Activated CD8-positive, alpha-beta T cell treated with anti-CD3 and anti-CD28 coated beads for 36 hours (primary cell): ENCODE measurements around the gene MYEOV. TPM values are rescaled to one million over a fixed set of nuclear protein-coding genes. Genes with fewer than 3 reads are reported as not detected.

Experiments used
- ATAC-seq: fragments of 200-7000 bp; cut with Tn5 transposase; one replicate; pipeline ENCODE4 v1.10.0; 2021; ENCODE audit warnings: mild to moderate bottlenecking, moderate library complexity
- CTCF ChIA-PET: fragments of 350-600 bp; sonication (Branson Sonifier 250); formaldehyde crosslinking; loops from one replicate; lab custom pipeline; 2021; ENCODE audit warnings: antibody characterized with exemption; lab: Charles Lee
- POLR2A ChIA-PET: fragments of 350-600 bp; sonication (Branson Sonifier 250); formaldehyde crosslinking; loops from one replicate; lab custom pipeline; 2021; ENCODE audit warnings: antibody characterized with exemption; lab: Charles Lee
- DNase-seq: peaks from one replicate; pipeline ENCODE4 v3.0.0-alpha.2; 2020
- H3K27ac Mint-ChIP-seq: one replicate; pipeline ENCODE4 v1.8.0; 2021; ENCODE audit warnings: mild to moderate bottlenecking, mixed read lengths
- H3K27me3 Mint-ChIP-seq: one replicate; pipeline ENCODE4 v1.8.0; 2021; ENCODE audit warnings: mixed read lengths
- H3K36me3 Mint-ChIP-seq: one replicate; pipeline ENCODE4 v1.8.0; 2021; ENCODE audit warnings: low read depth, mixed read lengths
- H3K4me1 Mint-ChIP-seq: one replicate; pipeline ENCODE4 v1.8.0; 2021; ENCODE audit warnings: low read depth, mixed read lengths
- H3K4me3 Mint-ChIP-seq: one replicate; pipeline ENCODE4 v1.8.0; 2021; ENCODE audit warnings: mild to moderate bottlenecking, moderate library complexity, mixed read lengths
- H3K9me3 Mint-ChIP-seq: one replicate; pipeline ENCODE4 v1.8.0; 2021; ENCODE audit warnings: mixed read lengths
- intact Hi-C: fragments of 100-400 bp; cut with micrococcal nuclease; formaldehyde crosslinking; loops from one replicate; pipeline ENCODE4 v1.10.0; 2022
- total RNA-seq, 2 experiments: library from RNA; stranded (reverse); gene quantifications; one replicate each; pipeline ENCODE4 v1.2.3, GENCODE V29; 2021
- TF ChIP-seq, protein P1 (sequence below): fragments of 200-600 bp; IDR thresholded peaks from one replicate; pipeline ENCODE4 v1.8.0; 2022; ENCODE audit warnings: antibody characterized with exemption, mild to moderate bottlenecking

Gene MYEOV
- total RNA-seq, 2 experiments from 2014 or later, result not detected

- Mint-ChIP-seq H3K36me3 (no peaks in the 10 kb centered on the region), H3K4me1 (no peaks in the 10 kb centered on the region), H3K9me3 (peaks cover 3% of the 10 kb centered on the region), H3K4me3 (no peak overlapping the region), H3K27ac (no peak overlapping the region), H3K27me3 (no peaks in the 10 kb centered on the region)
- TF ChIP-seq, protein P1, sequence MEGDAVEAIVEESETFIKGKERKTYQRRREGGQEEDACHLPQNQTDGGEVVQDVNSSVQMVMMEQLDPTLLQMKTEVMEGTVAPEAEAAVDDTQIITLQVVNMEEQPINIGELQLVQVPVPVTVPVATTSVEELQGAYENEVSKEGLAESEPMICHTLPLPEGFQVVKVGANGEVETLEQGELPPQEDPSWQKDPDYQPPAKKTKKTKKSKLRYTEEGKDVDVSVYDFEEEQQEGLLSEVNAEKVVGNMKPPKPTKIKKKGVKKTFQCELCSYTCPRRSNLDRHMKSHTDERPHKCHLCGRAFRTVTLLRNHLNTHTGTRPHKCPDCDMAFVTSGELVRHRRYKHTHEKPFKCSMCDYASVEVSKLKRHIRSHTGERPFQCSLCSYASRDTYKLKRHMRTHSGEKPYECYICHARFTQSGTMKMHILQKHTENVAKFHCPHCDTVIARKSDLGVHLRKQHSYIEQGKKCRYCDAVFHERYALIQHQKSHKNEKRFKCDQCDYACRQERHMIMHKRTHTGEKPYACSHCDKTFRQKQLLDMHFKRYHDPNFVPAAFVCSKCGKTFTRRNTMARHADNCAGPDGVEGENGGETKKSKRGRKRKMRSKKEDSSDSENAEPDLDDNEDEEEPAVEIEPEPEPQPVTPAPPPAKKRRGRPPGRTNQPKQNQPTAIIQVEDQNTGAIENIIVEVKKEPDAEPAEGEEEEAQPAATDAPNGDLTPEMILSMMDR, result no peak
- DNase-seq (no peak), ATAC-seq (no peak)
- ChIA-PET CTCF (no interaction called here), POLR2A (interaction anchor here (1.1 kb wide), 1 partner anchor 16 kb away, joined by 3 read pairs; no protein-coding TSS in a partner anchor)
- intact Hi-C loops, result no loop called here
Observed at GRCh38 chr11:69327741-69328191, 33.8 kb downstream of the MYEOV start.

DNA sequence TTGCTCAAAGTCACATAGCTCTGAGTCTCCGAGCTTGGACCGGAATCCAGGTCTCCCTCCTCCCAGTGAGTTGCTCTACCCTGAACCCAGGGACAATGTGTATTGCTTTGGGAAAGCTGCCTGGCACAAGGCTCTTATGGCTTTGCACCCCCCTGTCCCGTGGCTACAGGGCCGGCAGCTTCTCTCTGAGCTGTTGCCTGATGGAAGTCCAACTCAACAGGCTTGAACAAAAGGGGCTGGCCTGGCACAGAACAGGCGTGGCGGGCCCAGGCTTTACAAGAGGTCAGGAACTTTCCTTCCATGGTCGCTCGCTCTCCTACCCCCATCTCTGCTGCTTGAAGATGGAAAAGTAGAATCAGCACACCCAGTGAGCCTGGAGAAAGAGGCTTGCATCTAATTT is 34.3 kb downstream of the MYEOV start:
- Mint-ChIP-seq H3K36me3 (no peaks in the 10 kb centered on the region), H3K9me3 (peaks cover 3% of the 10 kb centered on the region), H3K4me3 (no peak overlapping the region), H3K4me1 (no peaks in the 10 kb centered on the region), H3K27ac (no peak overlapping the region), H3K27me3 (no peaks in the 10 kb centered on the region)
- TF ChIP-seq, protein P1, result no peak
- ChIA-PET CTCF (interaction anchor here (1.0 kb wide), 1 partner anchor 90 kb away, joined by 3 read pairs; no protein-coding TSS in a partner anchor), POLR2A (interaction anchor here (1.1 kb wide), 1 partner anchor 17 kb away, joined by 3 read pairs; no protein-coding TSS in a partner anchor)
- DNase-seq (no peak), ATAC-seq (no peak)
- intact Hi-C loops, result no loop called here

DNA sequence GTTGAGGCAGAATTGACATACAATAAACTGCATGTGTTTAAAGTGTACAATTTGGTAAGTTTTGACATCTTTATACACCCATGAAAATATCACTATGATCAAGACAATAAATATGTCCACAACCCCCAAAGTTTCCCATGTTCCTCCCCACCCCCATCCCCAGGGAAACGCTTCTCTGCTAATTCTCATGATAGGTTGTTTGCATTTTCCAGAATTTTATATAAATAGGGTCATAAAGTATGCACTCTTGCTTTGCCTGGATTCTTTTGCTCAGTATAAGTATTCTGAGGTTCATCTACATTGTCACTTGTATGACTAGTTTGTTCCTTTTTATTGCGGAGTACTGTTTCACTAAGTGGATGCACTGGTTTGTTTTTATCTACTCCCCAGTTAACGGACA is 35.6 kb downstream of the MYEOV start:
- DNase-seq (no peak), ATAC-seq (no peak)
- H3K36me3 Mint-ChIP-seq, result no peaks in the 10 kb centered on the region
- TF ChIP-seq, protein P1, result no peak
- no peak overlapping the region for H3K4me3 Mint-ChIP-seq
- H3K9me3 Mint-ChIP-seq, result peaks cover 3% of the 10 kb centered on the region
- H3K27me3 Mint-ChIP-seq, result no peaks in the 10 kb centered on the region
- ChIA-PET CTCF (no interaction called here), POLR2A (no interaction called here)
- no peaks in the 10 kb centered on the region for H3K4me1 Mint-ChIP-seq
- no peak overlapping the region for H3K27ac Mint-ChIP-seq
- intact Hi-C loops, result no loop called here

DNA sequence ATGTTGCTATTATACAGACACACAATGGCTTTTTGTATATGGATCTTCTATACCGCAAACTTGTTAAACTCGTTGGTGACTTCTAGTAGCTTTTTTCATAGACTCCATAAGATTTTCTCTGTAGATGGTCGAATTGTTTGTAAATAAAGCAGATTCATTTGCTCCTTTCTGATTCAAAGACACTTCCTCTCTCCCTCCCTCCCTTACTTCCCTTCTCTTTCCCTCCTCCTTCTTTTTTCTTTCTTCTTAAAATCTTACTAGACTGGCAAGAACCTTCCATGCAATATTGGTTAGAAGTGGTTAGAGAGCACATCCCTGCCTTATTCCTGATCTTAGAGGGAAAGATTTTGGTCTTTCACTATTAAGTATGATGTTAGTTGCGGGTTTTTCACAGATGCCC is 36.4 kb downstream of the MYEOV start:
- Mint-ChIP-seq H3K36me3 (no peaks in the 10 kb centered on the region), H3K27me3 (no peaks in the 10 kb centered on the region), H3K27ac (no peak overlapping the region), H3K4me1 (peaks cover under 1% of the 10 kb centered on the region), H3K9me3 (peaks cover 3% of the 10 kb centered on the region), H3K4me3 (no peak overlapping the region)
- CTCF ChIA-PET, result no interaction called here
- intact Hi-C loops, result no loop called here
- POLR2A ChIA-PET, result no interaction called here
- DNase-seq (no peak), ATAC-seq (no peak)
- TF ChIP-seq, protein P1, result no peak

DNA sequence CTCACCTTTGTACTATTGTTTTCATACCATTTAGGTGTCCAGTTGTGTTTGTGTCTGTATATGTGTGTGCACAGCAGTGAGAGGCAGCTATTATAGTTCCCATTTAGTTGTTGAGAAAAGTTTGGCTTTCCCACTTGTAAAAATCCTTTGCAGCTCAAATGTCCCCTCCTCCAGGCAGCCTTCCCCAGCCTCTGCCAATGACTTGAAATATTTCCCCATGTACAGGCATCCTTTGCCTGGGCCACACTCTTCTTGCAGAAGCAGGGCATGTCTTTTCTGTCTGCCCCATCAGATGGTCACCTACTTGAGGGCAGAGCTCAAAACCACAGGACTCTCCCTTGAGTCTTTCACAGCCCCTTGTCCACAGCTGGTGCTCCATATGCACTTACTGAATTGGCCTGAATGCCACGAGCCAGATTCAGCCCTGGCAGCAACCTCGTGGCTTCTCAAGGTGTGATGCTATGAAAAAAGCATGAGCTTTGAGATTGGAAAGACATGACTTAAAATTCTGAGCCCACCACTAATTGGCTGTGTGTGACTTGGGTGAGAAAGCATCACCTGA is 39.3 kb downstream of the MYEOV start:
- Mint-ChIP-seq H3K4me1 (peaks cover 22% of the 10 kb centered on the region), H3K27ac (no peak overlapping the region), H3K9me3 (peaks cover 3% of the 10 kb centered on the region), H3K36me3 (no peaks in the 10 kb centered on the region), H3K4me3 (no peak overlapping the region), H3K27me3 (no peaks in the 10 kb centered on the region)
- POLR2A ChIA-PET, result no interaction called here
- intact Hi-C loops, result no loop called here
- CTCF ChIA-PET, result interaction anchor here (1.1 kb wide), 2 partner anchors 20 to 21 kb away, joined by 3 read pairs; no protein-coding TSS in a partner anchor
- ATAC-seq (no peak), DNase-seq (no peak)
- TF ChIP-seq, protein P1, result no peak
